ENCODE measurements around the gene CFAP99. TPM values are rescaled to one million over a fixed set of nuclear protein-coding genes. Genes with fewer than 3 reads are reported as not detected.

The CFAP99 gene
- total RNA-seq, 1 donor from 2014 or later: not detected

GRCh38 chr4:2483237-2483636 is 64.5 kb downstream of the CFAP99 start:
- Mint-ChIP-seq H3K4me3 (ENCODE audit: unreplicated experiment) (no peak overlapping the region), H3K4me1 (ENCODE audit: low read depth) (peaks cover 54% of the 10 kb centered on the region)

DNA sequence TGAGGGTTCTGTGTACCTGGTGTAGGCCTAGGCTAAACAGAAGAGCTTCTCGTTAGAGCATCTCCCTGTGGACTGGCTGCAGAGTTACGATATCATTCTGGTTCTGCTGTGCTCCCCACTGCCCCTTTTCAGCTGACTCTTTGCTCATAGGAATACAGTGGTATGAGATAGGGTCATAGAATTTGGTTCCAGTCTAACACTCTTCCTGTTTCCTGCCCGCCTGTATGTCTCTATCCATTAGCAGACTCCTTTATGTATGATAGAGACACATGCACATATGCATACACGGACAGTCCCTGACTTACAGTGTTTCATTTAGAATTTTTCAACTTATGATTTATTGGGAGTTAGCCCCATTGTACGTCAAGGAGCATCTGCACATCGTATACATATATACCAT is 65.4 kb downstream of the CFAP99 start:
- no peaks in the 10 kb centered on the region for H3K36me3 Mint-ChIP-seq (ENCODE audit: low read depth)
- DNase-seq (ENCODE audit: low spot score): no peak
- TF ChIP-seq, protein P1, sequence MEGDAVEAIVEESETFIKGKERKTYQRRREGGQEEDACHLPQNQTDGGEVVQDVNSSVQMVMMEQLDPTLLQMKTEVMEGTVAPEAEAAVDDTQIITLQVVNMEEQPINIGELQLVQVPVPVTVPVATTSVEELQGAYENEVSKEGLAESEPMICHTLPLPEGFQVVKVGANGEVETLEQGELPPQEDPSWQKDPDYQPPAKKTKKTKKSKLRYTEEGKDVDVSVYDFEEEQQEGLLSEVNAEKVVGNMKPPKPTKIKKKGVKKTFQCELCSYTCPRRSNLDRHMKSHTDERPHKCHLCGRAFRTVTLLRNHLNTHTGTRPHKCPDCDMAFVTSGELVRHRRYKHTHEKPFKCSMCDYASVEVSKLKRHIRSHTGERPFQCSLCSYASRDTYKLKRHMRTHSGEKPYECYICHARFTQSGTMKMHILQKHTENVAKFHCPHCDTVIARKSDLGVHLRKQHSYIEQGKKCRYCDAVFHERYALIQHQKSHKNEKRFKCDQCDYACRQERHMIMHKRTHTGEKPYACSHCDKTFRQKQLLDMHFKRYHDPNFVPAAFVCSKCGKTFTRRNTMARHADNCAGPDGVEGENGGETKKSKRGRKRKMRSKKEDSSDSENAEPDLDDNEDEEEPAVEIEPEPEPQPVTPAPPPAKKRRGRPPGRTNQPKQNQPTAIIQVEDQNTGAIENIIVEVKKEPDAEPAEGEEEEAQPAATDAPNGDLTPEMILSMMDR (IDR thresholded peaks at IDR 0.05): no peak
- H3K9me3 Mint-ChIP-seq (ENCODE audit: low read depth): no peaks in the 10 kb centered on the region
- peaks cover 45% of the 10 kb centered on the region for H3K4me1 Mint-ChIP-seq (ENCODE audit: low read depth)
- H3K27ac Mint-ChIP-seq (ENCODE audit: unreplicated experiment): no peak overlapping the region
- H3K27me3 Mint-ChIP-seq (ENCODE audit: low read depth): no peaks in the 10 kb centered on the region
- no peak overlapping the region for H3K4me3 Mint-ChIP-seq (ENCODE audit: unreplicated experiment)

More at GRCh38 chr4:2483237-2483636, 64.5 kb downstream of the CFAP99 start:
- H3K27ac Mint-ChIP-seq (ENCODE audit: unreplicated experiment): peak overlapping the region; percentile 33
- TF ChIP-seq, protein P1 (IDR thresholded peaks at IDR 0.05): no peak
- H3K9me3 Mint-ChIP-seq (ENCODE audit: low read depth): no peaks in the 10 kb centered on the region
- H3K27me3 Mint-ChIP-seq (ENCODE audit: low read depth): no peaks in the 10 kb centered on the region
- DNase-seq (ENCODE audit: low spot score): no peak
- H3K36me3 Mint-ChIP-seq (ENCODE audit: low read depth): no peaks in the 10 kb centered on the region

DNA sequence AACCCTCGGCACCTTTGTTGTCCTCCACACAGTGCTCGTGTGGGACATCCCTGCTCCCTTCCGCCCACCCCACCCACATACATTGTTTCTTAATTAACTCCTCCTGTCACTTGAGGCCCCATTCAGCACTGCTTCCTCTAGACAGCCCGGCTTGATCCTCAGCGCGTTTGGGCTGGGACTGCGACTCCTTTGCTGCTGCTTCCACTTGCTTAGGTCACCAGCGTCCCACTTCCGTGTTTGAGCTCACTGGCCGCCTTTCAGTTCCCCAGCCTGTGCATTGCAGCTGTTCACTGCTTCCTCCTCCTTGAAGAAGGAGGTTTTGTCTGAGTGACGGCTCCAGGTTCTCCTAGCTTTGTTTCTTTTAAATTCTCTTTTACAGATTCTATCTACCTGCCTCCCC is 66.2 kb downstream of the CFAP99 start:
- no peak for DNase-seq (ENCODE audit: low spot score)
- Mint-ChIP-seq H3K4me3 (ENCODE audit: unreplicated experiment) (no peak overlapping the region), H3K4me1 (ENCODE audit: low read depth) (peaks cover 42% of the 10 kb centered on the region), H3K9me3 (ENCODE audit: low read depth) (no peaks in the 10 kb centered on the region), H3K27ac (ENCODE audit: unreplicated experiment) (no peak overlapping the region), H3K27me3 (ENCODE audit: low read depth) (no peaks in the 10 kb centered on the region), H3K36me3 (ENCODE audit: low read depth) (no peaks in the 10 kb centered on the region)
- TF ChIP-seq, protein P1 (IDR thresholded peaks at IDR 0.05): no peak

DNA sequence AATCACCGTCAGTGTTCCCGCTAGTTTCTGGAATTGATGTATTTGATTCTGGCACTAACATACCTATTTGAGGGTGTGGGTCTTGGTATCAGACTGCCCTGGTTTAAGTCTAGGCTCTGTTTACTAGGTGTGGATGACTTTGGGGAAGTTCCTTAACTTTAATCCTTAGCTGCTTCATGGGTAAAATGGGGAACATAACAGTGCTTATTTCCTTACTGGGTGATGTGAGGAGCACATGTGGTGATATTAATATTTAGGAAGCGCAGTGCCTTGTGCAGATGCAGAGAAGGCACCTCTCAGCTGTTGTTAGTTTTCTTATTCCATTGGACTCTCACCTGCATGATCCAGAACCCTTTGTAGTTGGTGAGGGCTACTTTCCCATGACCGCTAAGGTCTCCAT is 67.2 kb downstream of the CFAP99 start:
- Mint-ChIP-seq H3K4me3 (ENCODE audit: unreplicated experiment) (no peak overlapping the region), H3K4me1 (ENCODE audit: low read depth) (peaks cover 48% of the 10 kb centered on the region), H3K27ac (ENCODE audit: unreplicated experiment) (no peak overlapping the region), H3K36me3 (ENCODE audit: low read depth) (peaks cover 8% of the 10 kb centered on the region), H3K27me3 (ENCODE audit: low read depth) (no peaks in the 10 kb centered on the region), H3K9me3 (ENCODE audit: low read depth) (no peaks in the 10 kb centered on the region)
- no peak for DNase-seq (ENCODE audit: low spot score)
- TF ChIP-seq, protein P1 (IDR thresholded peaks at IDR 0.05): no peak

DNA sequence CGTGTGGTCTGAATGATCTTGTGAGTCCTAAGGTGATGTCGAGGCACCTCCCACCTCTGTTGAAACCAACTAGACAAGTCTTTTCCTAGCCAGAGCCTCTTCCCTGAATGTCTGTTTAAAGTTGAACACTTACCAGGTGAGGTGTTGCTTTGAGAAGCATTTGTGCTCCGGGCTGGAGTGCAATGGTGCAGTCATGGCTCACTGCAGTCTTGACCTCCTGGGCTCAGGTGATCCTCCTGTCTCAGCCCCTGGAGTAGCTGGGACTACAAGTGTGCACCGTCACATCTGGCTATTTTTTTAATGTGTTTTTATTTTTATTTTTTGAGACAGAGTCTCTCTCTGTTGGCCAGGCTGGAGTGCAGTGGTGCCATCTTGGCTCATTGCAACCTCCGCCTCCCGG is 68.2 kb downstream of the CFAP99 start:
- H3K27ac Mint-ChIP-seq (ENCODE audit: unreplicated experiment): no peak overlapping the region
- no peaks in the 10 kb centered on the region for H3K27me3 Mint-ChIP-seq (ENCODE audit: low read depth)
- no peak for DNase-seq (ENCODE audit: low spot score)
- peaks cover 39% of the 10 kb centered on the region for H3K4me1 Mint-ChIP-seq (ENCODE audit: low read depth)
- no peak overlapping the region for H3K4me3 Mint-ChIP-seq (ENCODE audit: unreplicated experiment)
- no peaks in the 10 kb centered on the region for H3K9me3 Mint-ChIP-seq (ENCODE audit: low read depth)
- TF ChIP-seq, protein P1 (IDR thresholded peaks at IDR 0.05): no peak
- H3K36me3 Mint-ChIP-seq (ENCODE audit: low read depth): peaks cover 11% of the 10 kb centered on the region
